Measurements from ENCODE around the gene DDI2. TPM values are rescaled to one million over a fixed set of nuclear protein-coding genes. Genes with fewer than 3 reads are reported as not detected.

Gene DDI2
- total RNA-seq, 1 experiment from 2014 or later, result 10.8 TPM

DNA sequence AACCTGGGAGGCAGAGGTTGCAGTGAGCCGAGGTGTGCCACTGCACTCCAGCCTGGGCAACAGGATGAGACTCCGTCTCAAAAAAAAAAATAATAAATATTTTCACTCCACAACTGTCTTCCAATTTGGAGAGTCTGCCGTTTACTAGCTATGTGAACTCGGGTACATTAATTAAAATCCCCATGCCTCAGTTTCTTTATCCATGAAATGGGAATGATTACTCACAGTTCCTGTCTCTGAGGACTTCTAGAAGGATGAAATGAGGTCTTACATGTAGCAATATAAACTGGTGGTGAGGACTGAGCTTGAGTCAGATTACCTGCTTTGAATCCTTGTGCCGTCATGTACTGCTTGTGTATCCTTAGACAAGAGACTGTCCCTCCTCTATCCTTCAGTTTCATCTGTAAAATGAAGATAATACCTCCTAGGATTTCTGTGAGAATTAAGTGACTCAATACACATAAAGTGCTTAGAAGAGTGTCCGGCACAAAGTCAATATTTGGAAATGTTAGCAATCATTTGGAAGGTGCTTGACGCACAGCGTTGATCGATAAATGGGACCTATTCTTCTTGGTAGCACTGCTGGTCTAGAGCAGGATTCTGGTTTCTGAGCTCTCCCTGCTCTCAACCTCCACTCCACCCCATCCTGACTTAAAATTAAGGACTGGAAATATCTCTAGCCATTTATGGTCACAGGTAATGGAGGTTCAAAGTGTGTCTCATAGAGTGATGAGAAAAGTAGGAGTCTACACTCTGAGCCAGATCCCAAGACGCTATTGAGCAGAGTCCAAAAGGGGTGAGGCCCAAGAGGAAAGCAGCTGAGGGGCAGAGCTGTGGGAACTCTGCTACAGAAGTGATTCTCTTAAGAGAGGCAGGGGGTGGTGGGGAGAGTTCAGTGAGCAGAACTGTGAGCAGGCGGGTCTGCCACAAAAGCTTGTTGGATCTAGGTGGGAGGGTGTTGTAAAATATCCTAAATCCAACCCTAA, 11.6 kb upstream of the DDI2 start:
- no peak for DNase-seq (ENCODE audit: low read depth)

DNA sequence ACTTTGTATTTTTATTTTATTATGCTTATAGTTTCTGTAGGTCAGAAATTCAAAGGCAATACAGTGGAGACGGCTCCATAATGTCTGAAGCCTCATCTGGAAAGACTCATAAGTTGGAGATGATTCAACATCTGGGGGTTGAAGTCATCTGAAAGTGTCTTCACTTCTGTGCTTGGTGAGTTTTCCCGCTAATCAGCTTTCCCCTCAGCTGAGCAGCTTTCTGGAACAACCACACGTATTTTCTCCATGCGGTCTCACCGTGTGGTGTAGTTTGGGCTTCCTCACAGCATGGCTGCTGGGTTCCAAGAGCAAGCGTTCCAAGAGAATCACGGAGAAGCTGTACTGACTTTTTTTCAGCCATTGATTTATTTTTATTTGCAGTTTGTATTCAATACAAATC, 7.6 kb upstream of the DDI2 start:
- no peak for DNase-seq (ENCODE audit: low read depth)

DNA sequence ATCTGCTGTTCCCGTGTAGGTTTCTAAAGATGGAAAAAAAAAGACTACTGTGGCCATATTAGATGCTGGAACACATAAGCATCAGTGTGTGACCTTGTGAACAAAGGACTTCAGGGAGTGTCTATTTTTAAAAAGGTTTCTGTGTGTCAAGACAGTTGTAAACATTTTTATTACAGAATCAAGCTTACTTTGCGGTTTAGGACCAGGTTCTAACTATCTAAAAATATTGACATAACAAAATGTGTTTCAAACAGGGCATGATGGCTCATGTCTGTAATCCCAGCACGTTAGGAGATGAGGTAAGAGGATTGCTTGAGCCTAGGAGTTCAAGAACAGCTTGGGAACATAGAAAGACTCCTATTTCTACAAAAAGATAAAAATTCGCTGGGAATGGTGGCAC, 7.1 kb upstream of the DDI2 start:
- DNase-seq (ENCODE audit: low read depth), result no peak

GRCh38 chr1:15616373-15617172, 685 bp upstream of the DDI2 start:
- no peak for DNase-seq (ENCODE audit: low read depth)

- DNase-seq (ENCODE audit: low read depth), result no peak
Measured at GRCh38 chr1:15618077-15618654, 908 bp downstream of the DDI2 start.

DNA sequence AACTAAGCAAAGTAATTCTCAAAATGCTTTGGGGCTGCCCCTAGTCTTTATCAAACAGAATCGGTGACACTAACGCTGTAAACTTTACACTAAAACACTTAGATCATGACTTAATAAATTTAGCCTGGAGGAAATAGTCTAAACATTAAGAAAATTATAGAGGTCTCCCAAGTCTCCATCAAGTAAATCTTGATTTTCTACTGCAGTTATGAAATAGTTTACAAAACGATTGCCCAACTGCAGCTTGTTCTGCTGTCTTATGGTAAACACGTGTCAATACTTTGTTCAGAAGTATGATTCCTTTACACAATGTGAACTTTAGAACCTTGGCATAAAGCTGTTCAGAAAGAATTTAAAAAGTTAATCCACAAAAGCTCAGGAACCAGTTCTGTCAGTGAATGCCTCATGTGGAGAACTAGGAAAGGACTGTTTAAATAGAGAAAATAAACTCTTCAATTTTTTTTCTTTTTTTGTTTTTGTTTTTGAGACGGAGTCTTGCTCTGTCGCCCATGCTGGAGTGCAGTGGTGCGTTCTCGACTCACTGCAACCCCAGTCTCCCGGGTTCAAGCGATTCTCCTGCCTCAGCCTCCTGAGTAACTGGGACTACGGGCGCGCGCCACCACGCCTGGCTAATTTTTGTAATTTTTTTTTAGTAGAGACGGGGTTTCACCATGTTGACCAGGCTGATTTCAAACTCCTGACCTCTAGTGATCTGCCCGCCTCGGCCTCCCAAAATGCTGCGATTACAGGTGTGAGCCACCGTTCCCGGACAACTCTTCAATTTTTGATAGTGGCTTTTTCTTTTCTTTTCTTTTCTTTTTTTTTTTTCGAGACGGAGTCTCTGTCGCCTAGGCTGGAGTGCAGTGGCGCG, 1.6 kb downstream of the DDI2 start:
- peak; percentile 45 for DNase-seq (ENCODE audit: low read depth)

GRCh38 chr1:15620155-15620545, 2.9 kb downstream of the DDI2 start:
- DNase-seq (ENCODE audit: low read depth), result peak; percentile 66

- DNase-seq (ENCODE audit: low read depth), result no peak
Measured at GRCh38 chr1:15620902-15621682, 3.8 kb downstream of the DDI2 start.

DNA sequence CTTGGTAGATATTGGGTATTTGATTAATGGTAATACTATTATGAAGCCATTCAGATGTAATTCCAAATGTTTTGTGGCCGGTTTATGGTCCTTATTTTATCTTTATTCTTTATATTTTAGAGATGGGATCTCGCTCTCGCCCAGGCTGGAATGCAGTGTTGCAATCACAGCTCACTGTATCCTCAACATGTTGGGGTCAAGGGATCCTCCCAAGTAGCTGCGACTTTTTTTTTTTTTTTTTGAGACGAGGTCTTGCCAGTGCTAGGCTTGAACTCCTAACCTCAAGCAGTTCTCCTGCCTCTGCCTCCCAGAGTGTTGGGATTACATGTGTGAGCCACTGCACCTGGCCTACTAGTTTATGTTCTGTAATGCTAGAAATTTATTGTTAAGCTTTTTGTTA, 4.7 kb downstream of the DDI2 start:
- DNase-seq (ENCODE audit: low read depth), result no peak

- DNase-seq (ENCODE audit: low read depth), result no peak
Measured at GRCh38 chr1:15622712-15623373, 5.6 kb downstream of the DDI2 start.

GRCh38 chr1:15623435-15623834, 6.2 kb downstream of the DDI2 start:
- no peak for DNase-seq (ENCODE audit: low read depth)

DNA sequence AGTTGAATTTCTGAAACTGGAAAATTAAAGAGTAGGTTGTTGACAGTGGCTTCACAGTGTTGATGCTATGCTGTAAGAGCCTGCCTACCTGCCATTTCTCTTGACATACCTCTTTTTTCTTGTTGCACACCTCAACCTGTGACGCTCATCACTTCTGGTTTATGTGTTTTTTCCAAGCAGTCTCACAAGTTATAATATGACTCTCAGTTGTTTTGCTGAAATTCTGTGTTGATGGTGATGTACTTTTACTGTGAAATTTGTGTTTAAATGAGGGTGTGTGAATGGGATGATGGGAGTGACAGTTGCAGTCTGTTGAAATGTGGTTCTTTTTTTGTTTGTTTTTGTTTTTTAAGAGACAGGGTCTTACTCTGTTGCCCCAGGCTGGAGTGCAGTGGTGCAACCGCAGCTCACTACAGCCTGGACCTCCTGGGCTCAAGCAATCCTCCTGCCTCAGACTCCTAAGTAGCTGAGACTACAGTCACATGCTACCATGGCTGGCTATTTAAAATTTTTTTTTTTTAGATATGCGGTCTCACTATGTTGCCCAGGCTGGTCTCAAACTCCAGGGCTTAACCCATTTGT, 7.0 kb downstream of the DDI2 start:
- DNase-seq (ENCODE audit: low read depth), result no peak

- DNase-seq (ENCODE audit: low read depth), result no peak
Measured at GRCh38 chr1:15625056-15625917, 8.0 kb downstream of the DDI2 start.

GRCh38 chr1:15626269-15626950, 9.2 kb downstream of the DDI2 start:
- no peak for DNase-seq (ENCODE audit: low read depth)

DNA sequence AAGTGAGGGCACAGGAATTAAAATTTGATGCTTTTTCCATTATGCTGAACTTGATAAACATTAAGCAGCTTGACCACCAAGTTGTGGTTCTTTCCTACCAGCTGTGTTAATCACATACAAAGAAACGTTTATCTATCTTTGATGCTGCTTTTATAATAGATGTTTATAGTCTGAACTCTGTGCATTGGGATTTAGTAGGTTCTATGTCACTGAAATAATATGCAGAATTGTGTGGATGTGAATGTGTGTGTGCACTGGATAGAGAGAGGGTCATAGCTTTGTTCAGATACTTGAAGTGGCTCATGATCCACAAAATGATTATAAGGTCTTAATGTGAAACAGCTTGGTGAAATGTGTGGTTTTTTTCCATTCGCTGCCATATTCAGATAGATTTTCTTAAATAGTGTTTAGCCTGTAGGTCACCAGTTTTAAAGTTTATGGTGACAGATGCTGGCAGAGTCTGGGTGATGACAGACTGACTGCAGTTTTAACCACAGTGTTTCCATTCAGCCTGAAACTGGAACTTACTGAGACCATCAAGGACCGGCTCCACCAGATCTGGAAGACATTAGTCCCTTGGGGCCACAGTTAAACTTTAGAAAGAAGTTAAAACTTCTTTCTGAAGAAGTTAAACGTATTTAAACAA, 10.2 kb downstream of the DDI2 start:
- DNase-seq (ENCODE audit: low read depth), result peak; percentile 35

- DNase-seq (ENCODE audit: low read depth), result no peak
Measured at GRCh38 chr1:15628003-15628402, 10.7 kb downstream of the DDI2 start.

- no peak for DNase-seq (ENCODE audit: low read depth)
Measured at GRCh38 chr1:15633756-15634420, 16.6 kb downstream of the DDI2 start.
